H1 (cell line): ENCODE results near the gene NCSTN. TPM values are rescaled to one million over a fixed set of nuclear protein-coding genes. Genes with fewer than 3 reads are reported as not detected.

Experiments
- CTCF ChIA-PET: fragments of 300-600 bp; sonication (Branson Sonifier 250); formaldehyde crosslinking; loops from one replicate; lab custom pipeline; 2021; ENCODE audit not compliant: partially characterized antibody; lab: Charles Lee
- POLR2A ChIA-PET: fragments of 300-600 bp; sonication (Branson Sonifier 250); formaldehyde crosslinking; loops from one replicate; lab custom pipeline; 2021; ENCODE audit warnings: inconsistent platforms; ENCODE audit not compliant: partially characterized antibody; lab: Charles Lee
- DNase-seq, 2 experiments: peaks; one replicate each; pipeline versions ENCODE4 v3.0.0 to v3.0.0-alpha.2; 2010 to 2022; ENCODE audit warnings: low spot score in 2 of 2, low read depth in 1 of 2, mixed read lengths in 1 of 2
- FAIRE-seq: peaks from 2 replicates; lab custom pipeline; 2011; peaks lifted over from hg19 to GRCh38; lab: Jason Lieb, UNC
- H2AFZ ChIP-seq: 2 replicates; pipeline ENCODE4 v1.8.1; 2012; ENCODE audit warnings: low read length, inconsistent platforms
- H2AK5ac ChIP-seq: 2 replicates; pipeline ENCODE4 v1.6.1; 2013; ENCODE audit warnings: low read depth, low read length
- H2BK120ac ChIP-seq: replicated peaks from 2 replicates; pipeline ENCODE3; 2013; ENCODE audit warnings: low read depth, low read length, inconsistent platforms
- H2BK12ac ChIP-seq: 2 replicates; pipeline ENCODE4 v1.6.1; 2013; ENCODE audit warnings: low read depth, low read length
- H2BK15ac ChIP-seq: 2 replicates; pipeline ENCODE4 v1.6.1; 2013; ENCODE audit warnings: low read length
- H2BK20ac ChIP-seq: 2 replicates; pipeline ENCODE4 v1.6.1; 2013; ENCODE audit warnings: low read length
- H2BK5ac ChIP-seq: 2 replicates; pipeline ENCODE4 v1.6.1; 2013; ENCODE audit warnings: low read depth, low read length
- H3K14ac ChIP-seq: 2 replicates; pipeline ENCODE4 v1.6.1; 2013; ENCODE audit warnings: inconsistent platforms; ENCODE audit not compliant: insufficient read length
- H3K18ac ChIP-seq: 2 replicates; pipeline ENCODE4 v1.6.1; 2013; ENCODE audit warnings: low read length; ENCODE audit errors: extremely low read depth
- H3K23ac ChIP-seq: 2 replicates; pipeline ENCODE4 v1.6.1; 2013; ENCODE audit warnings: inconsistent platforms; ENCODE audit not compliant: insufficient read length
- H3K23me2 ChIP-seq: 2 replicates; pipeline ENCODE4 v1.6.1; 2013; ENCODE audit warnings: low read depth, low read length
- H3K27ac ChIP-seq: 2 replicates; pipeline ENCODE4 v1.6.1; 2011; ENCODE audit warnings: low read depth, low read length, inconsistent platforms
- H3K27me3 ChIP-seq, 4 experiments: replicated peaks in 1 of 4; 1 replicate in 1 of 4; 2 replicates in 3 of 4; pipeline versions ENCODE4 v1.6.1 to v1.8.1; 2011 to 2013; ENCODE audit warnings: low read length in 3 of 4, mild to moderate bottlenecking in 3 of 4, inconsistent platforms in 2 of 4, mixed read lengths in 2 of 4, moderate library complexity in 1 of 4; ENCODE audit not compliant: control insufficient read depth in 3 of 4, insufficient read depth in 3 of 4; ENCODE audit errors: extremely low read depth in 1 of 4
- H3K36me3 ChIP-seq, 4 experiments: 2 replicates each; pipeline versions ENCODE4 v1.6.1 to v1.8.1; 2011 to 2013; ENCODE audit warnings: mild to moderate bottlenecking in 4 of 4, low read length in 3 of 4, moderate library complexity in 2 of 4, control low read depth in 1 of 4, inconsistent platforms in 1 of 4; ENCODE audit not compliant: insufficient read depth in 4 of 4, control insufficient read depth in 2 of 4
- H3K4ac ChIP-seq: replicated peaks from 2 replicates; pipeline ENCODE3; 2013; ENCODE audit warnings: low read length, low read depth, mixed read lengths, inconsistent platforms; ENCODE audit not compliant: insufficient read length
- H3K4me1 ChIP-seq, 4 experiments: replicated peaks in 1 of 4; 1 replicate in 1 of 4; 2 replicates in 3 of 4; pipeline versions ENCODE4 v1.6.1 to v1.8.1; 2011 to 2013; ENCODE audit warnings: low read length in 3 of 4, inconsistent platforms in 2 of 4, mixed read lengths in 1 of 4; ENCODE audit not compliant: insufficient read depth in 4 of 4, control insufficient read depth in 3 of 4
- H3K4me2 ChIP-seq, 2 experiments: 2 replicates each; pipeline versions ENCODE4 v1.6.1 to v1.8.1; 2011 to 2013; ENCODE audit warnings: low read depth in 2 of 2, low read length in 2 of 2, control low read depth in 1 of 2, inconsistent platforms in 1 of 2, mild to moderate bottlenecking in 1 of 2; ENCODE audit not compliant: insufficient read depth in 1 of 2
- H3K4me3 ChIP-seq, 4 experiments: fragments of 200-600, 300-600 bp in 1 of 4; sonication (generic), shearing (Covaris generic), sonication (Bioruptor Twin) in 1 of 4; 2 replicates each; pipeline versions ENCODE4 v1.5.1 to v1.8.1; 2011 to 2016; ENCODE audit warnings: low read length in 4 of 4, low read depth in 3 of 4, control low read depth in 2 of 4, inconsistent platforms in 2 of 4, mild to moderate bottlenecking in 2 of 4, mixed read lengths in 1 of 4, moderate library complexity in 1 of 4; ENCODE audit not compliant: insufficient read depth in 2 of 4; ENCODE audit errors: extremely low read depth in 1 of 4
- H3K56ac ChIP-seq: replicated peaks from 2 replicates; pipeline ENCODE3; 2013; ENCODE audit warnings: low read depth, mild to moderate bottlenecking, mixed read lengths, low read length, inconsistent platforms; ENCODE audit not compliant: insufficient read length
- H3K79me1 ChIP-seq: 2 replicates; pipeline ENCODE4 v1.6.1; 2013; ENCODE audit warnings: low read depth, low read length, control low read depth
- H3K79me2 ChIP-seq, 2 experiments: 2 replicates each; pipeline versions ENCODE4 v1.6.1 to v1.8.1; 2012 to 2013; ENCODE audit warnings: low read length in 2 of 2, mild to moderate bottlenecking in 2 of 2, inconsistent platforms in 1 of 2; ENCODE audit not compliant: insufficient read depth in 2 of 2, control insufficient read depth in 1 of 2
- H3K9ac ChIP-seq, 4 experiments: replicated peaks in 1 of 4; 1 replicate in 1 of 4; 2 replicates in 3 of 4; pipeline versions ENCODE4 v1.6.1 to v1.8.1; 2011 to 2013; ENCODE audit warnings: low read depth in 3 of 4, low read length in 3 of 4, control low read depth in 2 of 4, mild to moderate bottlenecking in 2 of 4, moderate library complexity in 2 of 4, inconsistent platforms in 1 of 4; ENCODE audit errors: extremely low read depth in 1 of 4
- H3K9me3 ChIP-seq, 2 experiments: 2 replicates each; pipeline versions ENCODE4 v1.6.1 to v1.8.1; 2012 to 2013; ENCODE audit warnings: mild to moderate bottlenecking in 2 of 2, moderate library complexity in 2 of 2, control low read depth in 1 of 2, inconsistent platforms in 1 of 2, low read depth in 1 of 2, low read length in 1 of 2, mixed read lengths in 1 of 2; ENCODE audit not compliant: insufficient read depth in 2 of 2
- H4K20me1 ChIP-seq, 2 experiments: replicated peaks in 1 of 2; 2 replicates each; pipeline versions ENCODE3 to v1.8.1; 2011 to 2013; ENCODE audit warnings: inconsistent platforms in 2 of 2, low read length in 2 of 2, mild to moderate bottlenecking in 1 of 2; ENCODE audit not compliant: insufficient read depth in 2 of 2, control insufficient read depth in 1 of 2
- H4K5ac ChIP-seq: 2 replicates; pipeline ENCODE4 v1.6.1; 2013; ENCODE audit warnings: low read length, low read depth, mixed read lengths, inconsistent platforms; ENCODE audit not compliant: insufficient read length
- H4K8ac ChIP-seq: 2 replicates; pipeline ENCODE4 v1.8.0; 2013; ENCODE audit warnings: mild to moderate bottlenecking, moderate library complexity, low read length, inconsistent platforms; ENCODE audit not compliant: insufficient read depth; ENCODE audit errors: extremely low read depth
- H4K91ac ChIP-seq: replicated peaks from 2 replicates; pipeline ENCODE3; 2013; ENCODE audit warnings: low read length, mixed read lengths, inconsistent platforms; ENCODE audit not compliant: insufficient read length
- CHD2 ChIP-seq: IDR thresholded peaks from 2 replicates; pipeline ENCODE4 v1.6.1; 2012; ENCODE audit warnings: low read length, improper control_type of control experiment
- GTF2F1 ChIP-seq: IDR thresholded peaks from 2 replicates; pipeline ENCODE4 v1.6.1; 2012; ENCODE audit warnings: low read depth, low read length, improper control_type of control experiment, borderline replicate concordance
- HDAC6 ChIP-seq: IDR thresholded peaks from one replicate; pipeline ENCODE4 v1.7.1; 2012; ENCODE audit warnings: low read depth, mild to moderate bottlenecking, inconsistent platforms, low read length, moderate library complexity
- MAX ChIP-seq: IDR thresholded peaks from 2 replicates; pipeline ENCODE4 v1.6.1; 2012; ENCODE audit warnings: inconsistent platforms
- RNF2 ChIP-seq: fragments of 200-900, 300-1000 bp; sonication (generic); IDR thresholded peaks from 2 replicates; pipeline ENCODE4 v1.7.1; 2016; ENCODE audit warnings: borderline replicate concordance, low read depth, mild to moderate bottlenecking, antibody characterized with exemption, low read length; ENCODE audit not compliant: poor library complexity, severe bottlenecking; ENCODE audit errors: missing control alignments
- SAP30 ChIP-seq: fragments of 300-600 bp; sonication (generic); IDR thresholded peaks from 2 replicates; pipeline ENCODE4 v1.7.1; 2012; ENCODE audit warnings: low read length, moderate library complexity, mild to moderate bottlenecking, inconsistent platforms; ENCODE audit not compliant: insufficient read depth, insufficient replicate concordance
- TCF12 ChIP-seq: IDR thresholded peaks from 2 replicates; pipeline ENCODE4 v1.6.1; 2011; ENCODE audit warnings: low read depth, mild to moderate bottlenecking, low read length
- YY1 ChIP-seq: IDR thresholded peaks from 2 replicates; pipeline ENCODE4 v1.6.1; 2011; ENCODE audit warnings: low read depth, mild to moderate bottlenecking, low read length
- WGBS, 2 experiments: shearing (Covaris generic) in 1 of 2; methylation state at CpG; one replicate each; pipeline versions ENCODE4 v1.1.6 to v1.1.7; 2013 to 2015; ENCODE audit warnings: low lambda C conversion rate in 2 of 2, mixed read lengths in 2 of 2, inconsistent platforms in 1 of 2, low coverage in 1 of 2, missing lambda C conversion rate in 1 of 2; ENCODE audit not compliant: insufficient replicate concordance in 2 of 2, insufficient coverage in 1 of 2, insufficient read length in 1 of 2; ENCODE audit errors: extremely low coverage in 1 of 2, missing lambda C conversion rate in 1 of 2; 5-methylcytosine and 5-hydroxymethylcytosine counted together
- polyA plus RNA-seq, 7 experiments: library from polyadenylated mRNA; depleted of rRNA in 3 of 7; stranded (reverse) in 5 of 7; unstranded in 2 of 7; fragments of >200 nt in 5 of 7; fragments of 200-250 nt in 2 of 7; gene quantifications; 1 replicate in 5 of 7; 2 replicates in 1 of 7; 4 replicates in 1 of 7; pipeline versions ENCODE4 v1.2.1 to v1.2.3, GENCODE V29; 2011 to 2013; ENCODE audit warnings: missing spikeins in 2 of 7, mixed read lengths in 2 of 7
- total RNA-seq: library from RNA; stranded (reverse); fragmentation: NEBNext Ultra II Directional; extraction: Animal tissue kit (Norgen Biotek cat#: 25700); gene quantifications from 2 replicates; pipeline ENCODE4 v1.2.1, GENCODE V29; 2021
- TF ChIP-seq, protein P1 (sequence below): IDR thresholded peaks from 2 replicates; pipeline ENCODE4 v1.6.1; 2011; ENCODE audit warnings: low read depth, mild to moderate bottlenecking, low read length; ENCODE audit not compliant: insufficient read depth

NCSTN gene
- total and polyA plus RNA-seq, 2 of the 8 experiments (the other 6 are each of a cell fraction or from before 2014, with no cell fraction given): 64.7 to 125 TPM

- Histone ChIP-seq H2AFZ (peak overlapping the region; percentile 79; the same call in 1 of the 2 replicates), H2BK15ac (peak overlapping the region; percentile 31; the same call in 1 of the 2 replicates), H3K23me2 (0 out of 2 replicates have a peak, but pooled peaks cover 2% of the 10 kb centered on the region), H2BK120ac (peak overlapping the region; percentile 18), H3K79me1 (no peaks in the 10 kb centered on the region), H3K4me2 (peak overlapping the region; percentile 55 to 71), H4K20me1 (no peaks in the 10 kb centered on the region), H3K14ac (no peak overlapping the region), H3K4me1 (peaks cover 8 to 21% (median 16%) of the 10 kb centered on the region in 4 experiments), H2BK20ac (peak overlapping the region; percentile 100), H3K18ac (peak overlapping the region; percentile 98), H2BK5ac (peak overlapping the region; percentile 76; the same call in 1 of the 2 replicates), H4K91ac (no peak overlapping the region), H2BK12ac (peak overlapping the region; percentile 96; the same call in 1 of the 2 replicates), H3K27ac (no peak overlapping the region), H3K56ac (no peak overlapping the region), H3K9ac (no peak overlapping the region), H2AK5ac (no peak overlapping the region), H3K4ac (no peak overlapping the region), H4K8ac (no peak overlapping the region), H3K9me3 (no peaks in the 10 kb centered on the region), H3K4me3 (peak overlapping the region in 2 of 4 experiments; percentile 23 to 30; a peak in 5 of 8 replicates), H4K5ac (peak overlapping the region; percentile 10), H3K79me2 (no peaks in the 10 kb centered on the region), H3K36me3 (no peaks in the 10 kb centered on the region), H3K23ac (no peak overlapping the region), H3K27me3 (no peaks in the 10 kb centered on the region)
- CTCF ChIA-PET: interaction anchor here (0.8 to 15.1 kb wide), 8 partner anchors 18 to 83 kb away, joined by 3 to 683 read pairs (median 34); partner anchors contain the start of genes NCSTN and NHLH1
- POLR2A ChIA-PET: interaction anchor here (0.8 to 11.6 kb wide), 6 partner anchors 16 to 112 kb away, joined by 3 to 244 read pairs (median 4); partner anchors contain the start of genes DCAF8, NHLH1 and VANGL2
- 35% methylated on average over 6 of the region's 6 CpGs; no CpG with 5 or more reads in 1 of the 2 experiments for WGBS, 2 experiments
- DNase-seq (no peak), FAIRE-seq (no peak)
- TF ChIP-seq TCF12 (no peak), MAX (no peak), SAP30 (no peak), CHD2 (no peak), GTF2F1 (no peak), RNF2 (no peak), YY1 (no peak), HDAC6 (no peak)
- TF ChIP-seq, protein P1, sequence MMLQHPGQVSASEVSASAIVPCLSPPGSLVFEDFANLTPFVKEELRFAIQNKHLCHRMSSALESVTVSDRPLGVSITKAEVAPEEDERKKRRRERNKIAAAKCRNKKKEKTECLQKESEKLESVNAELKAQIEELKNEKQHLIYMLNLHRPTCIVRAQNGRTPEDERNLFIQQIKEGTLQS: no peak
Observed at GRCh38 chr1:160374306-160375110, 31.3 kb downstream of the NCSTN start.
